K562 (cell line): ENCODE data around the gene PLA2R1.

Experiments
- CHD2 ChIP-seq: IDR thresholded peaks from 2 replicates; pipeline ENCODE4 v1.6.1; 2011; ENCODE audit warnings: low read depth, low read length
- MEF2A ChIP-seq: IDR thresholded peaks from 2 replicates; pipeline ENCODE4 v1.6.1; 2011; ENCODE audit warnings: low read depth, mild to moderate bottlenecking, low read length, moderate library complexity; ENCODE audit not compliant: control insufficient read depth
- MYNN ChIP-seq, 2 experiments: sonication (generic); formaldehyde crosslinking in 1 of 2; IDR thresholded peaks; 2 replicates each; pipeline versions ENCODE4 v1.5.0 to v1.6.1; 2016 to 2020; ENCODE audit warnings: antibody characterized with exemption in 1 of 2, missing genetic modification reagents in 1 of 2
- ZNF124 ChIP-seq: sonication (generic); formaldehyde crosslinking; IDR thresholded peaks from 2 replicates; pipeline ENCODE4 v1.8.1; 2022; ENCODE audit warnings: missing genetic modification reagents
- TF ChIP-seq, protein P1 (sequence below), 3 experiments: IDR thresholded peaks in 2 of 3; conservative IDR thresholded peaks in 1 of 3; 2 replicates each; pipeline ENCODE4 v1.5.1; 2011 to 2012; ENCODE audit warnings: low read length in 3 of 3, mild to moderate bottlenecking in 3 of 3, control low read depth in 2 of 3, improper control_type of control experiment in 1 of 3, inconsistent platforms in 1 of 3, low read depth in 1 of 3, mixed read lengths in 1 of 3, moderate library complexity in 1 of 3; ENCODE audit not compliant: insufficient read depth in 2 of 3
- TF ChIP-seq, protein P2 (sequence below), 2 experiments: fragments of 450-650 bp; formaldehyde crosslinking in 1 of 2; IDR thresholded peaks; 2 replicates each; pipeline versions ENCODE4 v1.4.0 to v1.6.1; 2014 to 2020; ENCODE audit warnings: mild to moderate bottlenecking in 2 of 2, borderline replicate concordance in 1 of 2, low read depth in 1 of 2

DNA sequence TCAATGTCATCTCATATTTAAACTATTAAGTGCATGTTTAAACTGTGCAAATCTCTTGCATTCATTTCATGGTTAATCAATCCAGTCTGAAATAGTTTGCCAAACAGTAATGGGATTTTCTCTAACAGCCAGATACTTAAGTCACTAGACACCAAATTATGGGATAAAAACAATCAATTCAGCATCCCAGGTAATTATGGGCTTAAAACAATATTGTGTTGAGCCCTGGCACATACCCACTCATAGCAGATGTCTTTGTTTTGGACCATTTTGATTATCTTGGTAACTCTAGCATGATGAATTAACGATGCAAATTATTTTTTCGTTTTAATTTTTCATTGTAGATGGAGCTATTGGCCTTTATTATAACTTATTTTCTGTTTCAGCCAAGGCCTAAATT, 145.9 kb downstream of the PLA2R1 start:
- TF ChIP-seq, protein P1, sequence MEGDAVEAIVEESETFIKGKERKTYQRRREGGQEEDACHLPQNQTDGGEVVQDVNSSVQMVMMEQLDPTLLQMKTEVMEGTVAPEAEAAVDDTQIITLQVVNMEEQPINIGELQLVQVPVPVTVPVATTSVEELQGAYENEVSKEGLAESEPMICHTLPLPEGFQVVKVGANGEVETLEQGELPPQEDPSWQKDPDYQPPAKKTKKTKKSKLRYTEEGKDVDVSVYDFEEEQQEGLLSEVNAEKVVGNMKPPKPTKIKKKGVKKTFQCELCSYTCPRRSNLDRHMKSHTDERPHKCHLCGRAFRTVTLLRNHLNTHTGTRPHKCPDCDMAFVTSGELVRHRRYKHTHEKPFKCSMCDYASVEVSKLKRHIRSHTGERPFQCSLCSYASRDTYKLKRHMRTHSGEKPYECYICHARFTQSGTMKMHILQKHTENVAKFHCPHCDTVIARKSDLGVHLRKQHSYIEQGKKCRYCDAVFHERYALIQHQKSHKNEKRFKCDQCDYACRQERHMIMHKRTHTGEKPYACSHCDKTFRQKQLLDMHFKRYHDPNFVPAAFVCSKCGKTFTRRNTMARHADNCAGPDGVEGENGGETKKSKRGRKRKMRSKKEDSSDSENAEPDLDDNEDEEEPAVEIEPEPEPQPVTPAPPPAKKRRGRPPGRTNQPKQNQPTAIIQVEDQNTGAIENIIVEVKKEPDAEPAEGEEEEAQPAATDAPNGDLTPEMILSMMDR (IDR thresholded peaks at IDR 0.05 in 2 of 3, conservative IDR thresholded peaks at IDR 0.05 in 1 of 3; ENCODE audit: insufficient read depth in 2 of 3, low read depth in 1 of 3, low read length in 3 of 3): no peak
- TF ChIP-seq MEF2A (no peak), MYNN (IDR thresholded peaks at IDR 0.05) (no peak), MYNN (CRISPR knock-in tag; IDR thresholded peaks at IDR 0.05) (no peak), ZNF124 (CRISPR knock-in tag) (no peak), CHD2 (no peak)
- TF ChIP-seq, protein P2, sequence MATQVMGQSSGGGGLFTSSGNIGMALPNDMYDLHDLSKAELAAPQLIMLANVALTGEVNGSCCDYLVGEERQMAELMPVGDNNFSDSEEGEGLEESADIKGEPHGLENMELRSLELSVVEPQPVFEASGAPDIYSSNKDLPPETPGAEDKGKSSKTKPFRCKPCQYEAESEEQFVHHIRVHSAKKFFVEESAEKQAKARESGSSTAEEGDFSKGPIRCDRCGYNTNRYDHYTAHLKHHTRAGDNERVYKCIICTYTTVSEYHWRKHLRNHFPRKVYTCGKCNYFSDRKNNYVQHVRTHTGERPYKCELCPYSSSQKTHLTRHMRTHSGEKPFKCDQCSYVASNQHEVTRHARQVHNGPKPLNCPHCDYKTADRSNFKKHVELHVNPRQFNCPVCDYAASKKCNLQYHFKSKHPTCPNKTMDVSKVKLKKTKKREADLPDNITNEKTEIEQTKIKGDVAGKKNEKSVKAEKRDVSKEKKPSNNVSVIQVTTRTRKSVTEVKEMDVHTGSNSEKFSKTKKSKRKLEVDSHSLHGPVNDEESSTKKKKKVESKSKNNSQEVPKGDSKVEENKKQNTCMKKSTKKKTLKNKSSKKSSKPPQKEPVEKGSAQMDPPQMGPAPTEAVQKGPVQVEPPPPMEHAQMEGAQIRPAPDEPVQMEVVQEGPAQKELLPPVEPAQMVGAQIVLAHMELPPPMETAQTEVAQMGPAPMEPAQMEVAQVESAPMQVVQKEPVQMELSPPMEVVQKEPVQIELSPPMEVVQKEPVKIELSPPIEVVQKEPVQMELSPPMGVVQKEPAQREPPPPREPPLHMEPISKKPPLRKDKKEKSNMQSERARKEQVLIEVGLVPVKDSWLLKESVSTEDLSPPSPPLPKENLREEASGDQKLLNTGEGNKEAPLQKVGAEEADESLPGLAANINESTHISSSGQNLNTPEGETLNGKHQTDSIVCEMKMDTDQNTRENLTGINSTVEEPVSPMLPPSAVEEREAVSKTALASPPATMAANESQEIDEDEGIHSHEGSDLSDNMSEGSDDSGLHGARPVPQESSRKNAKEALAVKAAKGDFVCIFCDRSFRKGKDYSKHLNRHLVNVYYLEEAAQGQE (IDR thresholded peaks at IDR 0.05; ENCODE audit: borderline replicate concordance): no peak
- TF ChIP-seq, protein P2 (CRISPR knock-in tag; IDR thresholded peaks at IDR 0.05; ENCODE audit: low read depth): no peak
